DMS 273 (cell line): Measurements from ENCODE around the gene RBBP9.
"Not testable (repeated sequence)": the region's sequence is repeated elsewhere in the genome, so short reads cannot be mapped to it uniquely, and the experiment has no call there.

Source experiments
- DNase-seq: peaks from one replicate; lab custom pipeline; 2025; ENCODE audit not compliant: unreplicated experiment; lab: John Stamatoyannopoulos, UW

RBBP9 gene

DNA sequence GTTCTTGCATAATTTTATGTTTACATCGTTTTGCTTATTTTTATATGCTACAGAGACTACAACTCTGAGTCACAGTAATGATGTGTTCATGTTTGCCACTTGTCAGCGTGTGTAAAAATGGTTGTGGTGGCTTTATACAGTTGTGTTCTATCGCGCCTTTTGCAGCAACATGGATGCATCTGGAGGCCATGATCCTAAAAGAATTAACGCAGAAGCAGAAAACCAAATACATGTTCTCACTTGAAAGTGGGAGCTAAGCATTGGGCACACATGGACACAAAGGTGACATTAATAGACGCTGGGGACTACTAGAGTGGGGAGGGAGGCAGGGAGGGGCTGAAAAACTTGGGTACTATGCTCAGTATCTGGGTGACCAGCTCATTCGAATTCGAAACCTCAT, 9.7 kb upstream of the RBBP9 start:
- no peak for DNase-seq

DNA sequence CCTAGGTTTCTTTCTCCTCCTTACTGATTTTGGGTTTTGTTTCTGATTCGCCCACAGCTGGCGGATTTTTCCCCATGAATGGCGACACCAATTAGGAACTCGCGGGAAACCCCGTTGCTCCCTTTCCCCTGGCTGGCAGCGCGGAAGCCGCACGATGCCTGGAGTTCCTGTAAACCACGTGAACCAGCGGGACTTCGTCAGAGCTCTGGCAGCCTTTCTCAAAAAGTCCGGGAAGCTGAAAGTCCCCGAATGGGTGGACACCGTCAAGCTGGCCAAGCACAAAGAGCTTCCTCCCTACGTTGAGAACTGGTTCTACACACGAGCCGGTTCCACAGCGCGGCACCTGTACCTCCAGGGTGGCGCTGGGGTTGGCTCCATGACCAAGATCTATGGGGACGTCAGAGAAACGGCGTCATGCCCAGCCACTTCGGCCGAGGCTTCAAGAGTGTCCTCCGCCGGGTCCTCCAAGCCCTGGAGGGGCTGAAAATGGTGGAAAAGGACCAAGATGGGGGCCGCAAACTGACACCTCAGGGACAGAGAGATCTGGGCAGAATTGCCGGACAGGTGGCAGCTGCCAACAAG, 7.5 kb upstream of the RBBP9 start:
- DNase-seq: no peak

DNA sequence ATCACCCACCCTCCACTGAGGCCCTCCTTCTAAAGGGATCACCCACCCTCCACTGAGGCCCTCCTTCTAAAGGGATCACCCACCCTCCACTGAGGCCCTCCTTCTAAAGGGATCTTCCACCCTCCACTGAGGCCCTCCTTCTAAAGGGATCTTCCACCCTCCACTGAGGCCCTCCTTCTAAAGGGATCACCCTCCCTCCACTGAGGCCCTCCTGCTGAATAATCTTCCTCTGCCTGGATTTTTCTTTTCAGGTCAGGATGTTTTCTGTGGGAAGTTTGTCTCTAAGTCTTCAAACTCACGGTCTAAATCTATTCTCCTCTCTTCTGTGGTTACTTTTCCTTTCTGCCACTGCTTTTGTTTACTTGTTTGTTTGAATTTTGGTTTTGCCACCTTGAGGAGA, 4.6 kb upstream of the RBBP9 start:
- DNase-seq: not testable (repeated sequence)

DNA sequence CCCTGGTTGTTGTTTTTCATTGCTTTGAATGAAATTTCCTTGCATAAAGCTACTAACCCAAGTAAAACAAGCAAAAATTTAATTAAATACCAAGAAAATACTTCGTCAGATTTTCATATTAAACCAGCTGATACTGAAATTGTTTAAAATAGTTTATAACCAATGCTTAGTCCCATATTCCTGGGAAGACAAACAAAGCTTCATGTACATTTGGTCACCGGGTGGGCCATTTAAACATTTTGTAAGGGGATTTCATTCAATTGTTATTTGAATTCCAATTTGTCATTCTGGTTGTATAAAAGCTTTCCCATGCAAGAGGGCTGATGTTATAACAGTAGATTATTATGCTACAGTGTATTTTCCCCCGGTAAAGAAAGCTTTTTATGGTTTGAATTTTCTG, 578 bp upstream of the RBBP9 start:
- no peak for DNase-seq

DNA sequence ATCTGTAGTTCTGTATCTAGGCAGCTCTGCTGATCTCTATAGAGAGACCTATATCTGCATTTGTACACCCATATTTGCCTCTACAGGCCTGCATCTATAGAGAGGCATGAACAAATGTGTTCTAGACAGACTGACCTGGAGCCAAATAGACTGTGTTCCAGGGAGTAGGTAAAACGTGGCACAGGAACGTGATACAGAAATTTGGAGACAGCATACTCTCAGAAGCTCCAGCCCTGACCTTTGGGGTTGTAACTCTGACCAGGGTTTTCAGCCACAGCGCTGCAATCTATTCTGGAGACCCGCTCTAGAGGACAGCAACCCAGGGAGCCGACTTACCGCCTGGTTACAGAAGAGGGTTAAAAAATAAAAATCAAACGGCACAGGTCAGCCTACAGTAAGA, 983 bp downstream of the RBBP9 start:
- peak; percentile 60 for DNase-seq

DNA sequence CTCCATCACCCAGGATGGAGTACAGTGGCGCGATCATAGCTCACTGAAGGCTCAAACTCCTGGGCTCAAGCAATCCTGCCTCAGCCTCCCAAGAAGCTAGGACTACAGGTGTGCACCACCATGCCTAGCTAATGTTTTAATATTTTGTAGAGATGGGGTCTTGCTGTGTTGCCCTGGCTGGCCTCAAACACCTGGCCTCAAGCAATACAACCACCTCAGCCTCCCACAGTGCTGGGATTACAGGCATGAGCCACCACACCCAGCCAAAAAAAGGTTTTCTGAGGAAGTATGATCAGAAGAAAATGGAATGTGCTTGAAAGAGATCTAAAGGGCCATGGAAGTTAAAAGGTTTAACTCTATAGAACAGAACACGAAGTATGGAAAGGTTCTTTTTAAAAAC, 8.7 kb downstream of the RBBP9 start:
- no peak for DNase-seq

DNA sequence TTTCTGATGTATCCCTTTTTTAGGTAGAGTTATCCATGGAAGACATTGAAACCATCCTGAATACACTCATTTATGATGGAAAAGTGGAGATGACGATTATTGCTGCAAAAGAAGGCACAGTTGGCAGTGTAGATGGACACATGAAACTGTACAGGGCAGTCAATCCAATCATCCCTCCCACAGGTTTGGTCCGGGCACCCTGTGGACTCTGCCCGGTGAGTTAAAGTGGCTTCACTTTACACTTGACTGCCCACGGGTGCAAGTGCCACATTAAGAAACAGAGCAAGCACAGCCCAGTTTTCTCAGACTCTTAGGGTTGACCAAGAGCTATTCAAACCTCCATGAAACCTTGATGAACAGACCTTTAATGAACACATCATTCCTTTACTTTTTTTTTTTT, 15.4 kb downstream of the RBBP9 start:
- DNase-seq: no peak

DNA sequence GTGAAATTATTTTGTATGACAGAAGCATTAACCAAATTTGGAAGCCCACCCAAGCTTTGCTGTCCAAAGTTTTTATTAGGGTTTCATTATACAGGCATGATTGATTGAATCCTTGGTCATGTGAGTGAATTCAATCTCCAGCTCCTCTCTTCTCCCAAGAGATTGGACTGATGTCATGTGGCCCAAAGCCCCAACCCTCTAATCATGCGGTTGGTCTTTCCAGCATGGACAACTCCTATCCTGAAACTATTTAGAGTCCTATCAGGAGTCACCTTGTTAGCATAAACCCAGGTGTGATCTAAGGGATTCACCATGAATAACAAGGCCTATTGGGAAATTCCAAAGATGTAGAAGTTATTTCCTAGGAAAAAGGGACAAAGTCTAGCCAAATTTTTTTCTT, 19.2 kb downstream of the RBBP9 start:
- DNase-seq: no peak

DNA sequence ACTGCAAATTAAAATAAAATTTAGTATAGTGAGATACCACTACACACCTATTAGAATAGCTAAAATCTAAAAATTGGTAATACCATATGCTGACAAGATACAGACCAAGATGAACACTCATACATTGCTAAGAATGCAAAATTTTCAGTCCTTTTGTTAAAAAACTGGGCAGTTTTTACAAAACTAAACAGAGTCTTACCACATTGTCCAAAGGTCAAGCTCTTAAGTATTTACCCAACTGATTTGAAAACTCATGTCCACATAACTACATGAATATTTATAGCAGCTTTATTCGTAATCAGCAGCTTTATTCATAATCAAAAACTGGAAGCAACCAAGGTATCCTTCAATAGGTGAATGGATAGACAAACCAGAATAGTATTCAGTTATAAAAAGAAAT, 19.8 kb downstream of the RBBP9 start:
- DNase-seq: no peak

DNA sequence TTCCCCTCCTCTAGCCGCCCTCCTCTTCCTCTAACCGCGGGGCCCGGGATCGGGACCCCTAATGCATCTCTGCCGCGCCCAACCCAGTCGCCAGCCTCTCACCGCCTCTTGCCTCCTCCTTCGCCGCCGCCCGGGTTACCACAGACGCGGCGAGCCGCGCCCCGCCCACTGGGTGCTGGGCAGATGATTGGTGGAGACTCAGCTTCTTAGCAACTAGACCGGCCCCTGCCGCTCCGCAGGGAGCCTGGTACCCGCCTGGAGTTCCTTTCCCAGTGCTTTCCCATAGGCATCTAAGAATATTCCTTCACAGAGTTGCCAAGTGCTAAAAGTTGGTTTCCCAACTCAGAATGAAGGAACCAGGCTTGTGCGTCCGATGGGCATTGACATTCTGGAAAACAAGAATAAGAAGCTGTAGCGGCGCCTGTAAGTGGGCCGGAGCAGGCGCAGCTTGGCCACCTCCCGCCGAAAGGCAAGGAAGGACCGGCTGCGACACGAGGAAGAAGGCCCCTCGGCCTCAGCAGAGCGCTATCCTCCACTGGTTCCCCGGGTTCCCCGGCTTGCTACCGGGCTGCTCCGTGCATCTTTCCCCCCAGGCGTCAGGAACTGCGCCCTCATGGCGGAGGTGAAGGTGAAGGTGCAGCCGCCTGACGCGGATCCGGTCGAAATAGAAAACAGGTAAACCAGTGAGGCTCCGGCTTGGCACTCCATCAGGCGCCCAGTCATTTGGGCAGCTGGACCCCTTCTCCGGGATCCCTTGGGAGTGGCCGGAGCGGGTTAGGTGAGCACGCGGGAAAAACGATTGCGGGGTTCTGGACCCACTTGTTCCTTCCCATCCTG, 29.9 kb downstream of the RBBP9 start, which contains the start of the genes DZANK1 and POLR3F:
Gene DZANK1, minus strand, starts transcription at position 137 of the 837 bp plus-strand sequence. CDS start 1,672 bp downstream, outside the sequence.
Gene POLR3F, plus strand, starts transcription at position 497 of the 837 bp plus-strand sequence. Its CDS starts 117 bp downstream, at position 614.
- DNase-seq: peak; percentile 99

DNA sequence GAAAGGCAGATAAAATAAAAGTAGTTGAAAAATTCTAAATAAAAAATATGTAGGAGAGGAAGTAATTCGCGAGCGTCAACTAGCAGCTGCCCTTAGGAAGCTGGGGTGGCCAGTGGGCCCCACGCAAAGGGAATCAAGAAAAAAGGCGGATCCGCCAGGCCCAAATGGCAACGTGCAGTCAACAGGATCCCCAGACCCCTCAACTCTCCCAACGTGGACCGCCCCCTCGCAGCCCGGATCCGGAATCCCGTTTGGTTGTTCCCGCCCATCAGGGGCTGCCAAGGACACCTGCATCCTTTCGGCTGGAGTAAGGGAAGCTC, 30.5 kb downstream of the RBBP9 start:
- peak; percentile 96 for DNase-seq

DNA sequence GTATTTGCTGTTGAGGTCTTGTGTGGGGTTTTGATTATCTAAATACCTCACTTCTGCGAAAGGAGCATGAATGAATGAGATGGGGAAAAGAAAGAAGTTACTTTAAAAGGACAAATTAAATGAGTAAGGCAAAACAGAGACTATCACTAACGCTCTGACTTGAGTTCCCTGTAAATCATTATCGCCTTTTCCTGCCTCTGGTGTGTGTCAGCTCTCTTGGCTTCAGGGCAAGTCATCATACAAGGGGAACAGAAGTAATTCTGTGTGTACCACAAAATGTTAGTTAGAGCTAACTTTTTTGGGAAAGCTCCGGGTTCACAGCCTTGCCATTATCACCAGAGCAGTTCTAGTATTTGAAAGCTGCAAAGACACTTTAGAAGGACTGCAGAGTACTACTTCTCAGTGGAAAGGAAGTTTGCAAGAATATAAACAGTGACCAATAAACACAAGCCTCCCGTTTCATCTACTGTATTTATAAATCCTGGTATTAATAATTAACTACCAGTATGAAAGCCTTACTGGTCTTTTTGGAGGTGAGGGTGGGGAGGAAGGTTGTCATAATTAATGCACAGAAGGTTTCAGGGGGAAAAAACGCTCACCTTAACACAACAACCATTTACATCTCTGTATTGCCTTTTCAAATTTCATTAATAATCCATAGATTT, 31.4 kb downstream of the RBBP9 start:
- no peak for DNase-seq

DNA sequence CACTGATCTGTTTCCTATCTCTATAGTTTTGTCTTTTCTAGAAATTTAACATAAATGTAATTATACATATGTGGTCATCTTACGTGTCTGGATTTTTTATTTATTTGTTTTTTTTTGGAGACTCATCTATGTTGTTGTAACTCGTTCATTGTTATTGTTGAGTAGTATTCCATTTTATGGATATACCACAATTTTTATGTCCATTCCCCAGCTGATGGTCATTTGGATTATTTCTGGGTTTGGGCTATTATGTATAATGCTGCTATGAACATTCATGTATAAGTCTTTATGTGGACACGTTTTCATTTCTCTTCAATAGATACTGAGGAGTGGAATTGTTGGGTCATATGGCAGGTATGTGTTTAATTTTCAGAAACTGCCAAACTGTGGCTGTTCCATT, 40.4 kb downstream of the RBBP9 start:
- no peak for DNase-seq

DNA sequence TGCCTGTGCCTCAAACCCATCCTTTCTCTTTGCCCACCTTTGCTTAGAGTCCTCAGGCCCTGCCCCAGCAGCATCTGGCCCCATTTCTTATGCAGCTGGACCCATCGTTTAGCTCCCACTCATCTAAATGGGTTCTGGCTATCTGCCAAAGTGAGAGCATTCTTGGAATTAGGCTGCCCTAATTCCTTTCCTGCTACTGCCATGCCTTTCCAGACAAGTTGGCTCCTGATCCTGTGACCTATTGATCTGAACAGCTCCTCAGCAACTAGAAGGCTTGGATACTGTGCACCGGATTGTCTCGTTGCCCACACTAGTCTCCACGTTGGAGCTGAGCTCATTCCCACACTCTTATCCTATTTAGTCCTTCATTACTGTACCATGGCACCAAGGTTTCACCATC, 53.1 kb downstream of the RBBP9 start:
- peak; percentile 81 for DNase-seq

DNA sequence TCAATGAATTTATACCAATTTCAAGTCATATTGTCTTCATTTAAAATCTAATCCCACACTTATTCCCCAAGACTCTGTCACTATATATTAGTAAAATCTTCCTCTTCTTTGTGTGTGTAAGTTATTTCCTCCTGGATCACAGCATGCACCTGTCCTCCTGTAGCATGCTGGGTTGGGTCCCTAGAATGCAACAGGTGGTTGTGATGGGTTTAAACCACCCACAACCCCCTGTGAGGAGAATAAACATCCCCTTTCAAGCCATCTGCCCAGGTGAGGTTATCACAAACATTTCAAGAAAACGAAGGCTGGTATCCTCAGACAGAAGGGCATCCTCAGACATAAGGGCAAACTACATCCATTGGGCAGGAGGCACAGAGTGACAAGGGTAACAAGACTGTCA, 56.6 kb downstream of the RBBP9 start:
- DNase-seq: no peak

DNA sequence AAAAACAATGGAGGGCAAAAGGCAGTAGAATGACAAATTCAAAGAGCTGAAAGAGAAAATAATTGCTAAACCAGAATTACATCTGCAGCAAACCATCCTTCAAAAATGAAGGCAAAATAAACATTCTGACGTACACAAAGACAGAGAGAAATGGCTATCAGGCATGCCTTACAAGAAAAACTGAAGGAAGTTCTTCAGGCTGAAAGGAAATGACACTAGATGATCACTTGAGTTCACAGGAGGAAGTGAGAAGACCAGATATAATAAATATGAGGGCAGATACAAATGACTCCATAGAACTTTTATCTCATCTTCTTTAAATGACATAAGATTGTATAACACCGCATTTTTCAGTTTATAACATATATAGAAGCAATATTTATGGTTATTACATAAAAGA, 60.2 kb downstream of the RBBP9 start:
- DNase-seq: no peak
